HG03175 (cell line): ENCODE results near the gene REN.

Experiments used
- ATAC-seq: cut with Tn5 transposase; IDR thresholded peaks from one replicate; pipeline ENCODE4 v1.9.1; 2021; ENCODE audit warnings: mild to moderate bottlenecking, moderate library complexity; ENCODE audit not compliant: unreplicated experiment

REN gene

DNA sequence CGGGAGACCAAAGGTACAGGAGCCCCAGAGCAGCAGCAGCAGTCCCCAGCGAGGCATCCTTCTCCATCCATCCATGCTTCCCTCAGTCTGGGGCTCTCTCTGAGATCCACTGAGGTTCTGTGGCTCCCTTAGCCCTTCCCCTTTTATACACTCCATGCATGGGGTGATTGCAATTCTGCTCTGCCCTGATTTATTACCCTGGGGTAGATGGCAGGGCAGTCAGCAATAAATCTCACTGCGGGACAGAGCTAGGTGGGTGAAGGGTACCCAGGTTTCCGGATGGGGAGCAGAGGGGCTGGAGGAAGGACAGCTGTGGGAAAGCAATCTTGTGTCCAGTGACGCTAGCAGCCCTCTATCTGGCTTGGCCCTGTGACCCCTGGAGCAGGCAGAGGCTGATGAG is at the start of gene REN:
Gene REN (minus strand): TSS at position 119 of the 400 bp plus-strand sequence. CDS start 44 bp downstream, at position 75.
- no peak for ATAC-seq

DNA sequence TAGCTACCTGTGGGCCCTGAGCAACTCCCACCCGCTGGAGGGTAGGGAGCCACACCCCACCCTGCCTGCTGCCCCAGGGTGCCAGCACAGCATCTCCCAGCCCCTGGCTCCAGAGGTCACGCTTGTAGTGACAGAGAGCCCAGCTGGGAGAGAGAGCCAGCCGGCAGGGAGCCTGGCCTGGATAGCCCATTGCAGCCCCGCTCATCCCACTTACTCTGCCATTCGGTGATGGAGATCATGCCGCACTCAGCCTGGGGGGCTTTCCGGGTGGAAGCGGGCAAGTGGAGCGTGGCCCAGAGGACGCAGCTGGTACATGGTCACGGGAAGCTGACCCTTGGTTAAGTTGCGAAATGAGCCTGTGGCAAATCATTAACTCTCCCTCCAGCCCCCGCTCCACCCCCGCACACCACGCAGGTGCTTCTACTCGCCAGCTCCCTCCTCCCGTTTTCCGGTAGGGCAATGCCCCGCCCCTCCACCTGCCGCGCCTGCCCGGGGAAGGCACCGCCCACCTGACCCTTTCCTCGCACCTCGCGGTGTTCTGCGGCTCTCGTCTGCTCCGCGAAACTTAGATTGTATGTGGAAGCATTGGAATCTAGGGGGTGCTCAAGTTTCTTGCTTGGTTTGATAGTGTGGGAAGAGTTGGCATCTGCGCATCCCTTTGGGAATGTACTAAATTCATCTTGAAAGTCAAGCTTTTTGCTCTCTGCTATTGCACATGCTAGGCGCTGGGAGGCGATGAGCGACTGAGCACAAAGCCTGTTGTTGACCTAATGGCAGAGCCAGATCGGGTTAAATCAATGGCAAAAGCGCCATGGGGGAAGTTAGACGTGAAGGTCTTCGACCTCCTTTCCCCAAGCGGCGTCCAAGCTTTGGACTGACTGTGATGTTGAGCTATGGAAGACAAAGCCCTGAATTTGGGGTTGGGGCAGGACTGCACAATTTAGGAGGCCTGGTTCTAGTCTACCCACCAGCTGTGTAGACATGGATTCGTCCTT is 47.8 kb upstream of the REN start, which contains the start of gene GOLT1A:
Gene GOLT1A (minus strand): TSS at position 321 of the 995 bp plus-strand sequence. CDS start 82 bp downstream, at position 239.
- peak; percentile 80 for ATAC-seq

DNA sequence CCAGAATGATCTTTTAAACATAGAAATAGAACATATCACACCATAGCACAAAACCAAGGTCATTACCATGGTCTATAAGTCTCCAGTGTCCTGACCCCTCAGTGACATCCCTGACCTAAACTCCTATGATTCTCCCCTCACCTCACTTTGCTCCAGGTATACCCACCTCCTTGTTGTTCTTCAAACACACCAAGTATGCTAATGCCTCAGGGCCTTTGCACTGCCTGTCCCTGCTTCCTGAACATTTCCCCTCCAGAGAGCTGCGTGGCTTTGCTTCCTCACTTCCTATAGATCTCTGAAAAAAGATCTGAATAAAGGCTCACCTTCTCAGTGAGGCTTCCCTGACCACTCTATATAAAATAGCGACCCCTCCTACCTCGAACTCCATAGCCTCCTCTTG is 46.6 kb upstream of the REN start:
- no peak for ATAC-seq

- ATAC-seq = no peak
Measured at GRCh38 chr1:204211046-204211445, 44.9 kb upstream of the REN start.

- peak; percentile 60 for ATAC-seq
Measured at GRCh38 chr1:204207136-204207616, 41.0 kb upstream of the REN start.

DNA sequence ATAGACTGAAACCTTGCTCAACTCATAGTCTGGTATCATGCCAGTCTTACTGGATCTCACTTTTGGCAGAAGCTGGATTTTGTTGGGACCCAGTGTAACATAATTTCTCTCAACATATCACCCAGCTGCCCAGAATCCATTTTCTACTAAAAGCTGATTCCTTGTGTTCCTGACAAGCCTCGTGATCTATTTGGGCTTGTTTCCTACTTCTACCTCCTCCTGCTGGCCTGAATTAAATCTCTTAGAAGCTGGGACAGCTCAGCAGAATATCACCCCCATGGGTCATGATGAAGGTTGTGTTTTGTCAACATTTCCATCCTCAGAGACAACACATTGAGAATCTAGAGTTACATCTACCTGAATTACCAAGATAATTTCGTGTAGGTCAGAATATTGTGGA is 40.0 kb upstream of the REN start:
- no peak for ATAC-seq

DNA sequence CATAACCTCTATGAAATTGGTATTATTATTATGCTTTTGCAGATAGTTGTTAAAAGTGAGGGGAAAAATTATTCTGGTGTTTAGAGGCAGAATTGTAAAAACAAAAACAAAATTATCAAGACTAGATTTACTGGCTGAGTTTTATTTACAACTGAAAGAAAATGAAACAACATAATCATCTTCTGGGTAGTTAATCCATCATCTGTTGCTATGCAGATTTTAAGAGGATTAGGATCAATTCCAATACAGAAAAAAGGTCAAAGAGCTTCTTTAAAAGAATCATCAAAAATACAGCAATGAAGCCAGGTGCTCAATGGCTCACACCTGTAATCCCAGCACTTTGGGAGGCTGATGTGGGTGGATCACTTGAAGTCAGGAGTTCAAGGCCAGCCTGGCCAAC is 39.3 kb upstream of the REN start:
- no peak for ATAC-seq

- ATAC-seq = no peak
Measured at GRCh38 chr1:204204944-204205343, 38.8 kb upstream of the REN start.

GRCh38 chr1:204203206-204203767 is 37.1 kb upstream of the REN start:
- ATAC-seq = no peak

GRCh38 chr1:204202481-204202880 is 36.3 kb upstream of the REN start:
- ATAC-seq = no peak

GRCh38 chr1:204201348-204202040 is 35.4 kb upstream of the REN start:
- no peak for ATAC-seq

DNA sequence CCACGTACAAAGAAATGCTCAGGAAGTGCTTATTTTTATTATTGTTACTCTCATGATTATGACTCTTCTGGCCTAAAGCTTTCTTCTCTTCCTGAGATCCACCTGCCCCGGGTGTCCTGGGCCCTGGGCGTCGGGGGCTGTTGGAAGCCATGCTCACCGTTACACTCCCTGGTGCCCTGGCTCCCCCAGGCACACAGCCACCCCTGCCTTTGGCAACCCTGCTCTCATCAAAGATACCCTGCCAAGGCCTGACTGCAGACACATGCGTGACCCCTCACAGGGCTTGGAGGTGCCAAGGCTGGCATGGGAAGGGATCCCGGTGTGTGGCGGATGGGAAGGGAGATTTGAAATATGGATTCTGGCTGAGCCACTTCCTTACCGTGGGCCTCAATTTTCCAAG is 33.4 kb upstream of the REN start:
- ATAC-seq = no peak

DNA sequence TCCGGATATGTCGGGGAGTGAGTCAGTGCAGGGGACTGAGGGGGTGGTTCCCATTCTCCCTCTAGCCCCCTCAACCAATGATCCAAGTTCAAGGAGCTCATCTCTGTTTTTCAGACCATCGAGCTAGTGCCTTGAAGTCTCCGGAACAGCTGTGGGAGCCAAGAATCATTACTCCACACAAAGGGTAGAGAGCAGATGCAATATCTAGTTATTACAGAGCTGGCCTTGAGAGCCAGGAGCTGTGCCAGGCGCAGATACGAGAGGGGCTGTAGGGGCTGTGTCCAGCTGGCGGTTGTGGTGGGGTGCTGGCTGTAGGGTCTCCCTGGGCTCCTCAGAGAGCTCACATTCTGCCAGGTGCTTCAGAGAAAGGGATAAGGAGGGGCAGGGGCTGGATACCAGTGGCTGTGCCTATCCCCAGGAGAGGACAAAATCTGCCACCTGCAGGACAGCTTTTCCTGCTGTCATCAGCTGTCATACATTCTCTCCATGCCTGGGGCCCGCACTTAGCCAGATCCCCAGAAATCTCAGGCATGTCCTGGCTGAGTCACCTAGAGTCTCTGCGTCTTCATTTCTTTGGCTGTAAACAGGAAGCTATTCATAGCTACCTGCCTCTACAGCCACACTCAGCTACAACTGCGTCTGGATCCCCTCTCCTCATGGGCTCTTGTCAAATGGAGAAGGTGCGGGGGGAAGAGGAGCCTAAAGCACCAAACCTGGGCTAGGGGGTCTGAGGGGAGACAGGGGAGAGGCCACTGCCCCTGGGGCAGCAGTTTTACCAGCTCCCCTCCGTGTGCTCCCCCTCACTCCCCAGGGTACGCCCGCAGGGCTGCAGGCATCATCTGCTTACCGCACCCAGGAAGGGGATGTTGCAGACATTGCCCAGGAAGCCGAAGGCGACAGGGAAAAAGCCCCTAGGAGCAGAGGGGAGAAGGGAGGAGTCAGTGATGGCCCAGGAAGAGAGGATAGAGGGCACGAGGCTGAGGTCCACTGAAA is 32.5 kb upstream of the REN start:
- ATAC-seq = no peak

DNA sequence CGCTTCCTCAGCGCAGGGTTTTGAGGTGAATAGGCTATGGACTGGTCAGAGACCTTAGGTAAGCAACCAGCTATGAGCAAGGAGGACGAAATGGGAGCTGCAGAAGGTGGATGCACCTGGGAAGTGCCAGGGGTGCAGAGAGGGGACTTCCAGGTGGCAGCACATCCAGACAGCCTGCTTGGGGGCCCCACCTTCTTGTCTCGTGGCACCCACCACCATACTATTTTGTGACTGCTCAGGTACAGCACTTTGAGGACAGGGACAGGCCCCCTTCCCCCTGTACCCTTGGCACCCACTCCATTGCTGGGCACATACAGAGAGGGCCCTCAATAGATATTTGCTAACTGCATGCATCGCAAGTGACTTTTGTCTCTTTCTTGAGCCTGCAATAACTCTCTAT is 30.9 kb upstream of the REN start:
- no peak for ATAC-seq

DNA sequence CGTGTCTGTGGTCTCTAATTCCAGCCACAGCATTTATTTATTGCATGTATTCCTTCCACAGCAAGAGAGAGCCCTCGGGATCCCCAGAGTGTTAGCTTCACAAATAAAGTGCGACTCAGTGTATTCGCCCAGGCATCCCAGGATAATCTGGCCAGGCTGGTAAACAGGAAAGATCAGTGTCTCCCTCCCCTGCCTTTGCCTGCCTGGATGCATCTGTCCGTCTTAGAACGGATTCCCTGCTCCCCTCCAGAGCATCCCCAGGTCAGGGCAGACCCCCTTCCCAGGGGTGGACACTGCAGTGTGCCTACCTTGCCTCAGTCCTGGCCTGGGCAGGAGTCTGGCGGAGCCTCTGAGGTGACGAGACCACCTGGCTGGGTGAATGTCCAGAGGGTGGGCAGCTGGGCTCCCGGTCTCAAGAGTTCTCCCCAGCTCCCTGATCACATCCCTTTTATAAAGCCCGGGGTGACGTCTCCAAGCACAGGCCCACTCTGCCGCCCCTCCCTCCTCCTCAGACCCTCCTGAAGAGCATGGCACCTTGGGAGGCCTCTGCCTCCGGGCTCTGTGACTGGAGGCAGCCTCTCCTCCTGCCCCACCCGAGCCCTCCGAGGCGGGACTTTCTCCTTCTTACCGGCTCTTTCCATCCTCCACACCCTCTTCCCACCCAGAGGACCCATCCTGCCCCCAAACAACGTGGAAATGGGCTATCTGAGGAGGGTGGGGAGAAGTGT is 30.1 kb upstream of the REN start, which contains the start of gene KISS1:
Gene KISS1 (minus strand): TSS at position 424 of the 728 bp plus-strand sequence. CDS start 3,615 bp downstream, outside the sequence.
- no peak for ATAC-seq

DNA sequence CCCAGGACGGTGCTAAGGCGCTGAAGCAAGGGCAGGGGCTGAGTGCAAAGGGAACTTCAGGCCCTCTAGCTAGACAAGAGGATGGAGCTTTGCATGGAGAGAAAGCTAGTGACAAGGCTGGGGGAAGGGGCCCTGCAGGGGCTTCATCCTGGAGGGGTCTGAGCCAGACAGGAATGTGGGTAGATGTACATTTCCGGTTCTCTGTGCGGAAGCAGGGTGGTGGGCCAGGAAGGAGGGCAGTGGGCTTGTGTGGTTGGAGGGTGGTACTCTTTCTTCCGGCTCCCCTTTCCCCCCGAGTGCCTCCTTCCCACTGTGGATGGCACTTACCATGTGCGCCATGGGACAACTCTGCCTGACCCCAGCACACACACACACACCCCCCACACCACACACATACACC is 28.6 kb upstream of the REN start:
- no peak for ATAC-seq

- no peak for ATAC-seq
Measured at GRCh38 chr1:204194080-204194479, 27.9 kb upstream of the REN start.

GRCh38 chr1:204192589-204193352 is 26.6 kb upstream of the REN start:
- no peak for ATAC-seq

GRCh38 chr1:204192046-204192445 is 25.9 kb upstream of the REN start:
- no peak for ATAC-seq
